IMR-90 (cell line): ENCODE measurements around the gene SMARCC2. TPM values are rescaled to one million over a fixed set of nuclear protein-coding genes. Genes with fewer than 3 reads are reported as not detected.
"Not testable (repeated sequence)": the region's sequence is repeated elsewhere in the genome, so short reads cannot be mapped to it uniquely, and the experiment has no call there.

Experiments used
- ATAC-seq: fragments of 200-7000 bp; cut with Tn5 transposase; 2 replicates; pipeline ENCODE4 v1.9.1; 2020; ENCODE audit warnings: low read depth, mild to moderate bottlenecking, moderate library complexity
- BruUV-seq: library from RNA; stranded (reverse); fragments of 400-500 nt; replicated peaks from 2 replicates; lab custom pipeline; 2021; lab: Mats Ljungman, UMichigan
- CTCF ChIA-PET: fragments of 300-600 bp; formaldehyde crosslinking; extraction: SDS; loops from one replicate; lab custom pipeline; 2021; ENCODE audit warnings: antibody characterized with exemption; lab: Yijun Ruan, JAX
- POLR2A ChIA-PET: fragments of 300-600 bp; sonication (Branson Sonifier 250); formaldehyde crosslinking; loops from one replicate; lab custom pipeline; 2022; ENCODE audit warnings: antibody characterized with exemption; ENCODE audit not compliant: unreplicated experiment; lab: Charles Lee
- DNase-seq: peaks from one replicate; pipeline ENCODE4 v3.0.0; 2013
- H2AFZ ChIP-seq: replicated peaks from 2 replicates; pipeline ENCODE3; 2013; ENCODE audit warnings: low read length, mild to moderate bottlenecking; ENCODE audit not compliant: poor library complexity
- H2AK5ac ChIP-seq: 2 replicates; pipeline ENCODE4 v1.6.1; 2013; ENCODE audit warnings: low read depth, low read length, inconsistent platforms
- H2AK9ac ChIP-seq: replicated peaks from 2 replicates; pipeline ENCODE3; 2013; ENCODE audit warnings: mild to moderate bottlenecking, low read depth, low read length, moderate library complexity; ENCODE audit not compliant: poor library complexity
- H2BK120ac ChIP-seq: 2 replicates; pipeline ENCODE4 v1.6.1; 2013; ENCODE audit warnings: low read depth, low read length, inconsistent platforms
- H2BK15ac ChIP-seq: 3 replicates; pipeline ENCODE4 v1.6.1; 2013; ENCODE audit warnings: low read depth, low read length, inconsistent platforms
- H2BK20ac ChIP-seq: 2 replicates; pipeline ENCODE4 v1.6.1; 2013; ENCODE audit warnings: low read depth, mild to moderate bottlenecking, inconsistent platforms, low read length, moderate library complexity
- H2BK5ac ChIP-seq: 2 replicates; pipeline ENCODE4 v1.6.1; 2013; ENCODE audit warnings: mild to moderate bottlenecking, low read depth, low read length, inconsistent platforms; ENCODE audit not compliant: poor library complexity, severe bottlenecking
- H3K14ac ChIP-seq: replicated peaks from 2 replicates; pipeline ENCODE4 v1.6.1; 2013; ENCODE audit warnings: low read depth, low read length, inconsistent platforms
- H3K18ac ChIP-seq: 2 replicates; pipeline ENCODE4 v1.6.1; 2013; ENCODE audit warnings: low read depth, low read length, control low read depth
- H3K23ac ChIP-seq: 2 replicates; pipeline ENCODE4 v1.6.1; 2013; ENCODE audit warnings: low read depth, low read length, inconsistent platforms
- H3K27ac ChIP-seq: 2 replicates; pipeline ENCODE4 v1.5.1; 2013; ENCODE audit warnings: mild to moderate bottlenecking, control low read depth, low read length; ENCODE audit not compliant: insufficient read depth
- H3K27me3 ChIP-seq: 2 replicates; pipeline ENCODE4 v1.6.1; 2013; ENCODE audit warnings: low read length; ENCODE audit not compliant: control insufficient read depth, insufficient read depth
- H3K36me3 ChIP-seq: 2 replicates; pipeline ENCODE4 v1.6.1; 2013; ENCODE audit warnings: low read length, mixed read lengths; ENCODE audit not compliant: control insufficient read depth, insufficient read depth
- H3K4ac ChIP-seq: 2 replicates; pipeline ENCODE4 v1.6.1; 2013; ENCODE audit warnings: low read depth, low read length, inconsistent platforms
- H3K4me1 ChIP-seq: 2 replicates; pipeline ENCODE4 v1.6.1; 2013; ENCODE audit warnings: low read length, mixed read lengths; ENCODE audit not compliant: control insufficient read depth, insufficient read depth
- H3K4me2 ChIP-seq: 2 replicates; pipeline ENCODE4 v1.6.1; 2013; ENCODE audit warnings: low read depth, mild to moderate bottlenecking, control low read depth, low read length, moderate library complexity
- H3K4me3 ChIP-seq: 2 replicates; pipeline ENCODE4 v1.5.1; 2013; ENCODE audit warnings: low read depth, mild to moderate bottlenecking, control low read depth, low read length, moderate library complexity; ENCODE audit not compliant: insufficient read depth
- H3K56ac ChIP-seq: 2 replicates; pipeline ENCODE4 v1.6.1; 2013; ENCODE audit warnings: low read length, inconsistent platforms; ENCODE audit not compliant: insufficient read depth; ENCODE audit errors: extremely low read depth
- H3K79me1 ChIP-seq, 2 experiments: 2 replicates each; pipeline ENCODE4 v1.6.1; 2013; ENCODE audit warnings: low read length in 2 of 2, inconsistent platforms in 1 of 2, low read depth in 1 of 2
- H3K9ac ChIP-seq: 2 replicates; pipeline ENCODE4 v1.6.1; 2013; ENCODE audit warnings: low read depth, low read length, control low read depth
- H3K9me1 ChIP-seq: 2 replicates; pipeline ENCODE4 v1.6.1; 2013; ENCODE audit warnings: low read length, inconsistent platforms; ENCODE audit not compliant: insufficient read depth
- H3K9me3 ChIP-seq: 2 replicates; pipeline ENCODE4 v1.6.1; 2013; ENCODE audit warnings: low read length; ENCODE audit not compliant: control insufficient read depth, insufficient read depth
- H4K20me1 ChIP-seq: 2 replicates; pipeline ENCODE4 v1.6.1; 2013; ENCODE audit warnings: low read length, inconsistent platforms; ENCODE audit not compliant: insufficient read depth
- H4K5ac ChIP-seq: 2 replicates; pipeline ENCODE4 v1.6.1; 2013; ENCODE audit warnings: mild to moderate bottlenecking, low read depth, low read length, control low read depth
- H4K8ac ChIP-seq, 2 experiments: 2 replicates each; pipeline ENCODE4 v1.6.1; 2013; ENCODE audit warnings: low read depth in 2 of 2, low read length in 2 of 2, control low read depth in 1 of 2, inconsistent platforms in 1 of 2
- H4K91ac ChIP-seq: 2 replicates; pipeline ENCODE4 v1.6.1; 2013; ENCODE audit warnings: low read depth, low read length, inconsistent platforms; ENCODE audit not compliant: insufficient read depth
- BHLHE40 ChIP-seq: fragments of 150-350 bp; IDR thresholded peaks from 2 replicates; pipeline ENCODE4 v1.6.1; 2016; ENCODE audit warnings: mild to moderate bottlenecking, low read depth, low read length
- CHD1 ChIP-seq: IDR thresholded peaks from 2 replicates; pipeline ENCODE4 v1.6.1; 2012; ENCODE audit warnings: low read depth, low read length, improper control_type of control experiment
- MAZ ChIP-seq: IDR thresholded peaks from 2 replicates; pipeline ENCODE4 v1.6.1; 2012; ENCODE audit warnings: low read depth, mild to moderate bottlenecking, low read length, improper control_type of control experiment, moderate library complexity, borderline replicate concordance
- MXI1 ChIP-seq: IDR thresholded peaks from 2 replicates; pipeline ENCODE4 v1.6.1; 2012; ENCODE audit warnings: low read depth, mild to moderate bottlenecking, low read length, moderate library complexity, borderline replicate concordance
- WGBS, 2 experiments: methylation state at CpG; one replicate each; pipeline versions ENCODE4 v1.1.5 to v1.1.7; 2013; ENCODE audit warnings: missing lambda C conversion rate in 2 of 2; ENCODE audit not compliant: insufficient read length in 1 of 2; ENCODE audit errors: extremely low coverage in 2 of 2; 5-methylcytosine and 5-hydroxymethylcytosine counted together
- dilution Hi-C: fragments of 300-500 bp; cut with HindIII; formaldehyde crosslinking; loops from one replicate; pipeline ENCODE4 v1.14.3; 2018; ENCODE audit warnings: low sequenced_read_pairs; ENCODE audit not compliant: unreplicated experiment
- in situ Hi-C: fragments of 300-500 bp; cut with MboI; formaldehyde crosslinking; loops from 3 replicates; pipeline ENCODE4 v1.14.3; 2019; ENCODE audit warnings: low sequenced_read_pairs, inconsistent platforms, mixed read lengths
- intact Hi-C: fragments of 100-400 bp; cut with micrococcal nuclease; formaldehyde crosslinking; loops from 2 replicates; pipeline ENCODE4 v1.10.0; 2022
- polyA plus RNA-seq, 3 experiments: library from polyadenylated mRNA; depleted of rRNA; stranded (reverse); fragments of >200 nt; gene quantifications; 2 replicates each; pipeline ENCODE4 v1.2.3, GENCODE V29; 2012; ENCODE audit warnings: low replicate concordance in 1 of 3
- total RNA-seq: library from RNA; depleted of rRNA; stranded (reverse); fragments of >200 nt; gene quantifications from 2 replicates; pipeline ENCODE4 v1.2.3, GENCODE V29; 2012

SMARCC2 gene
- total and polyA plus RNA-seq, 2 of the 4 experiments (the other 2 are of a cell fraction) = 42.3 to 43.8 TPM

DNA sequence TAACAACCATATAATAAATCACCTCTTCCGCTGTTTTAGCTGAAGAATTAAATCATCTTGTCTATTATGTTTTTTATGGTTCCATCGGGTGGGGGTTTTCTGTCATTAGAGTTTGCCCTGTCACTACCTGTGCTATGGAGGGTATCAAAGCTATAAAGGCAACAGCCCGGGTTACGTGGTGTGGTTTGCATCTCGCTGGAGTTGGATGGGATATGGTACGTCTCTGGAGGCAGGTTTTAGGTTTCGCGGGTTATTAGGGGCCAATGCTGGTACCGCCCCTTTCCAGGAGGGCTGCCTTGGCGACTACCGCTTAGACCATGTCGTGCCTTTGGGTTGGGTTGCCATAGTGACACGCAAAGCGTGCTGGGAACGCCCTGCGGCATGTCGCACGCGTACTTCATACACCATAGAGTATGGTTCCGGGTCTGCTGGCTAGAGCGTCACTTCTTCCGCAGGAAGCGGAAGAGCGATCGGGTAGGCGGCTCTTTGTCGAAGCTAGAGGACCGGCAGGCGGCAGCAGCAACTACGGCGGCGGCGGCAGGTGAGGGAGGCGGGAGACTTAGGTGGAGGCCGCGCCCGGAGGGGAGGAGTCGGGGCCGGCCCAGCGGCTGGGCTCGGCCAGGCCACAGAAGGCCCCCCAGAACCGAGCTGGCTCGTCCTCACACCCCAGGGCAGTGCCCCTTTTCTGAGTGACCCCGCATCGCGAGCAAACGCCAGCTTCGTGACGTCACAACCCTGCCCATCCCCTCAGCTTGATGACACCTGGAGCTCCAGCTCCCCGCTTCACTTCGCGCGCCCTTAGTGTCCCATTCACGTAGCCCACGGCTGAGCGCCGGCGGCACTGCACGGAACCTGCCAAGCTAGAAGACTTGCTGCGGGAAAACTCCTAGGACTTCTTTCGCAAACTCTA, 71.2 kb downstream of the SMARCC2 start, which contains the start of gene ZC3H10 (continued):
- TF ChIP-seq MAZ (0 out of 2 replicates have a peak, but pooled peaks have one; percentile 9), CHD1 (peak; percentile 33; the same call in 1 of the 2 replicates), BHLHE40 (peak; percentile 96), MXI1 (peak; percentile 99)

DNA sequence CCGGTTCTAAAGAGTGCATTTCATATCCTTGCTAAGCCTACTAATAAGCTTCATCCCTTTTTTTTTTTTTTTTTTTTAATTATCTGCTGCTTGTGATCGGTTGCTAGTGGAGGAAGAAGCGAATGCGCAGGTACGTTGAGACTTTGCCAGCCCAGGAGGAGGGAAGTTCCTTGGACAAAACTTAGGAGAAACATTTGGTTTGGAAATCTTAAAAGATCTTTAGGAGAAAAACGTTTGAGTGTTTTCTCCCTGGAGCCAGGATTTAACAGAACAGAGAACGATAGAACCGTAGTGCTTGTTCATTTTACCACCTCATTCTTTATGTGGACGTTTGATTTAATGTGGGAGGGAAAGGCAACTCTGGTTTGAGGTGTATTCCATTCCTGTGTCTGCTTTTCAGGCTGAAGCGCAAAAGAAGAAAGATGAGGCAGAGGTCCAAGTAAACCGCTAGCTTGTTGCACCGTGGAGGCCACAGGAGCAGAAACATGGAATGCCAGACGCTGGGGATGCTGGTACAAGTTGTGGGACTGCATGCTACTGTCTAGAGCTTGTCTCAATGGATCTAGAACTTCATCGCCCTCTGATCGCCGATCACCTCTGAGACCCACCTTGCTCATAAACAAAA, 72.1 kb downstream of the SMARCC2 start:
- H3K27me3 ChIP-seq, H4K20me1 ChIP-seq, BruUV-seq, H3K4me1 ChIP-seq, H2BK15ac ChIP-seq, H3K9me3 ChIP-seq, dilution Hi-C loops, H2BK20ac ChIP-seq, H3K9me1 ChIP-seq, ATAC-seq, in situ Hi-C loops, H2AFZ ChIP-seq, DNase-seq, intact Hi-C loops: not testable (repeated sequence)
- Histone ChIP-seq H4K91ac (peak overlapping the region; percentile 96), H2BK5ac (peak overlapping the region; percentile 94), H3K9ac (peak overlapping the region; percentile 99), H3K18ac (peak overlapping the region; percentile 40; the same call in 1 of the 2 replicates), H3K36me3 (peaks cover 22% of the 10 kb centered on the region), H4K8ac (peak overlapping the region; percentile 86 to 97), H3K4me3 (peak overlapping the region; percentile 85), H3K14ac (peak overlapping the region; percentile 100), H3K23ac (peak overlapping the region; percentile 99), H3K4ac (peak overlapping the region; percentile 99), H3K4me2 (peak overlapping the region; percentile 67), H3K79me1 (peaks cover 7 to 50% of the 10 kb centered on the region in 2 experiments; a peak in 3 of 4 replicates), H3K27ac (peak overlapping the region; percentile 95), H3K56ac (peak overlapping the region; percentile 98), H4K5ac (peak overlapping the region; percentile 77), H2AK5ac (peak overlapping the region; percentile 86; the same call in 1 of the 2 replicates), H2AK9ac (peak overlapping the region; percentile 15), H2BK120ac (peak overlapping the region; percentile 49; the same call in 1 of the 2 replicates)
- WGBS, 2 experiments = no CpG with 5 or more reads among the region's 16 CpGs
- ChIA-PET CTCF (interaction anchor here (1.6 to 3.9 kb wide), 3 partner anchors 9 to 72 kb away, joined by 4 to 27 read pairs (median 4); partner anchors contain the start of gene SMARCC2), POLR2A (interaction anchor here (0.9 to 1.3 kb wide), 4 partner anchors 10 to 64 kb away, joined by 3 to 14 read pairs (median 6); partner anchors contain the start of genes ESYT1 and PA2G4)
